ENCODE measurements around the gene ZFP36. TPM values are rescaled to one million over a fixed set of nuclear protein-coding genes. Genes with fewer than 3 reads are reported as not detected.
A peak's percentile ranks its signal among the peaks of the same experiment; 100 is the strongest.

Gene ZFP36
- total RNA-seq, 1 experiment from 2014 or later, result 17.3 TPM

- TF ChIP-seq GABPB1 (CRISPR knock-in tag; IDR thresholded peaks at IDR 0.05), result no peak
- no peak for TF ChIP-seq NFATC4 (CRISPR knock-in tag; IDR thresholded peaks at IDR 0.05)
- TF ChIP-seq, protein P1, sequence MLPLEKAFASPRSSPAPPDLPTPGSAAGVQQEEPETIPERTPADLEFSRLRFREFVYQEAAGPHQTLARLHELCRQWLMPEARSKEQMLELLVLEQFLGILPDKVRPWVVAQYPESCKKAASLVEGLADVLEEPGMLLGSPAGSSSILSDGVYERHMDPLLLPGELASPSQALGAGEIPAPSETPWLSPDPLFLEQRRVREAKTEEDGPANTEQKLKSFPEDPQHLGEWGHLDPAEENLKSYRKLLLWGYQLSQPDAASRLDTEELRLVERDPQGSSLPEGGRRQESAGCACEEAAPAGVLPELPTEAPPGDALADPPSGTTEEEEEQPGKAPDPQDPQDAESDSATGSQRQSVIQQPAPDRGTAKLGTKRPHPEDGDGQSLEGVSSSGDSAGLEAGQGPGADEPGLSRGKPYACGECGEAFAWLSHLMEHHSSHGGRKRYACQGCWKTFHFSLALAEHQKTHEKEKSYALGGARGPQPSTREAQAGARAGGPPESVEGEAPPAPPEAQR (CRISPR knock-in tag; IDR thresholded peaks at IDR 0.05), result no peak
- TF ChIP-seq AR (CRISPR knock-in tag; IDR thresholded peaks at IDR 0.05), result no peak
- no peak for TF ChIP-seq ZNF416 (CRISPR knock-in tag; IDR thresholded peaks at IDR 0.05)
- TF ChIP-seq ZBTB21 (CRISPR knock-in tag; IDR thresholded peaks at IDR 0.05; ENCODE audit: borderline replicate concordance), result no peak
- TF ChIP-seq GRHL2 (CRISPR knock-in tag; IDR thresholded peaks at IDR 0.05; ENCODE audit: insufficient replicate concordance, severe bottlenecking), result no peak
- TF ChIP-seq ZNF121 (CRISPR knock-in tag; IDR thresholded peaks at IDR 0.05), result no peak
- no peak for TF ChIP-seq ATF6 (CRISPR knock-in tag; IDR thresholded peaks at IDR 0.05)
- TF ChIP-seq, protein P2, sequence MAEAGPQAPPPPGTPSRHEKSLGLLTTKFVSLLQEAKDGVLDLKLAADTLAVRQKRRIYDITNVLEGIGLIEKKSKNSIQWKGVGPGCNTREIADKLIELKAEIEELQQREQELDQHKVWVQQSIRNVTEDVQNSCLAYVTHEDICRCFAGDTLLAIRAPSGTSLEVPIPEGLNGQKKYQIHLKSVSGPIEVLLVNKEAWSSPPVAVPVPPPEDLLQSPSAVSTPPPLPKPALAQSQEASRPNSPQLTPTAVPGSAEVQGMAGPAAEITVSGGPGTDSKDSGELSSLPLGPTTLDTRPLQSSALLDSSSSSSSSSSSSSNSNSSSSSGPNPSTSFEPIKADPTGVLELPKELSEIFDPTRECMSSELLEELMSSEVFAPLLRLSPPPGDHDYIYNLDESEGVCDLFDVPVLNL (CRISPR knock-in tag; IDR thresholded peaks at IDR 0.05; ENCODE audit: borderline replicate concordance, low read depth), result no peak
- no peak for TF ChIP-seq IRF2 (CRISPR knock-in tag; IDR thresholded peaks at IDR 0.05; ENCODE audit: borderline replicate concordance, low read depth)
Observed at GRCh38 chr19:39405261-39405957, 1.2 kb upstream of the ZFP36 start (continued).

- ChIA-PET POLR2A (interaction anchor here (0.6 to 2.1 kb wide), 5 partner anchors 8 to 74 kb away, joined by 3 to 15 read pairs (median 7); partner anchors contain the start of genes MED29, PAF1 and RPS16), CTCF (interaction anchor here (0.6 to 4.3 kb wide), 5 partner anchors 8 to 96 kb away, joined by 3 to 38 read pairs (median 3); no protein-coding TSS in a partner anchor)
- H3K36me3 Mint-ChIP-seq, result peaks cover 8% of the 10 kb centered on the region; the same call in 1 of the 2 replicates
- H3K9me3 Mint-ChIP-seq, result no peaks in the 10 kb centered on the region
- peak overlapping the region; percentile 73 for H3K4me3 Mint-ChIP-seq
- ATAC-seq, result peak; percentile 1
- peak overlapping the region; percentile 94 for H3K27ac Mint-ChIP-seq
- no peaks in the 10 kb centered on the region for H3K27me3 Mint-ChIP-seq (ENCODE audit: low read depth)
- H3K4me1 Mint-ChIP-seq, result peaks cover 54% of the 10 kb centered on the region
- DNase-seq (ENCODE audit: low spot score), result peak; percentile 78
- no peak for TF ChIP-seq ELF4 (CRISPR knock-in tag; IDR thresholded peaks at IDR 0.05; ENCODE audit: low read depth)
- TF ChIP-seq TP53 (CRISPR knock-in tag; IDR thresholded peaks at IDR 0.05), result no peak
- TF ChIP-seq OVOL2 (CRISPR knock-in tag; IDR thresholded peaks at IDR 0.05; ENCODE audit: borderline replicate concordance), result no peak
- no peak for TF ChIP-seq ERG (CRISPR knock-in tag; IDR thresholded peaks at IDR 0.05)
- TF ChIP-seq RORB (CRISPR knock-in tag; IDR thresholded peaks at IDR 0.05), result no peak
- no peak for TF ChIP-seq RELA (CRISPR knock-in tag; IDR thresholded peaks at IDR 0.05; ENCODE audit: borderline replicate concordance)
- TF ChIP-seq NR2C2 (CRISPR knock-in tag; IDR thresholded peaks at IDR 0.05), result no peak
- TF ChIP-seq, protein P3, sequence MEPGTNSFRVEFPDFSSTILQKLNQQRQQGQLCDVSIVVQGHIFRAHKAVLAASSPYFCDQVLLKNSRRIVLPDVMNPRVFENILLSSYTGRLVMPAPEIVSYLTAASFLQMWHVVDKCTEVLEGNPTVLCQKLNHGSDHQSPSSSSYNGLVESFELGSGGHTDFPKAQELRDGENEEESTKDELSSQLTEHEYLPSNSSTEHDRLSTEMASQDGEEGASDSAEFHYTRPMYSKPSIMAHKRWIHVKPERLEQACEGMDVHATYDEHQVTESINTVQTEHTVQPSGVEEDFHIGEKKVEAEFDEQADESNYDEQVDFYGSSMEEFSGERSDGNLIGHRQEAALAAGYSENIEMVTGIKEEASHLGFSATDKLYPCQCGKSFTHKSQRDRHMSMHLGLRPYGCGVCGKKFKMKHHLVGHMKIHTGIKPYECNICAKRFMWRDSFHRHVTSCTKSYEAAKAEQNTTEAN (CRISPR knock-in tag; IDR thresholded peaks at IDR 0.05), result no peak
- no peak for TF ChIP-seq FOXJ3 (CRISPR knock-in tag; IDR thresholded peaks at IDR 0.05; ENCODE audit: borderline replicate concordance)
- TF ChIP-seq ZNF232 (CRISPR knock-in tag; IDR thresholded peaks at IDR 0.05), result no peak
- TF ChIP-seq, protein P4, sequence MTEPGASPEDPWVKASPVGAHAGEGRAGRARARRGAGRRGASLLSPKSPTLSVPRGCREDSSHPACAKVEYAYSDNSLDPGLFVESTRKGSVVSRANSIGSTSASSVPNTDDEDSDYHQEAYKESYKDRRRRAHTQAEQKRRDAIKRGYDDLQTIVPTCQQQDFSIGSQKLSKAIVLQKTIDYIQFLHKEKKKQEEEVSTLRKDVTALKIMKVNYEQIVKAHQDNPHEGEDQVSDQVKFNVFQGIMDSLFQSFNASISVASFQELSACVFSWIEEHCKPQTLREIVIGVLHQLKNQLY (CRISPR knock-in tag; IDR thresholded peaks at IDR 0.05), result no peak
Observed at GRCh38 chr19:39405958-39406655, 540 bp upstream of the ZFP36 start.
